PC-3 (cell line): ENCODE results near the gene WDR59.

Experiments used
- EZH2 ChIP-seq: fragments of 300-600 bp; sonication (generic); IDR thresholded peaks from one replicate; pipeline ENCODE4 v1.6.1; 2017; ENCODE audit warnings: antibody characterized with exemption, mild to moderate bottlenecking, low read length; ENCODE audit not compliant: unreplicated experiment
- TF ChIP-seq, protein P1 (sequence below): fragments of 300-600 bp; sonication (generic); conservative IDR thresholded peaks from 2 replicates; pipeline ENCODE4 v1.5.1; 2017; ENCODE audit warnings: antibody characterized with exemption, low read depth, mild to moderate bottlenecking, low read length

DNA sequence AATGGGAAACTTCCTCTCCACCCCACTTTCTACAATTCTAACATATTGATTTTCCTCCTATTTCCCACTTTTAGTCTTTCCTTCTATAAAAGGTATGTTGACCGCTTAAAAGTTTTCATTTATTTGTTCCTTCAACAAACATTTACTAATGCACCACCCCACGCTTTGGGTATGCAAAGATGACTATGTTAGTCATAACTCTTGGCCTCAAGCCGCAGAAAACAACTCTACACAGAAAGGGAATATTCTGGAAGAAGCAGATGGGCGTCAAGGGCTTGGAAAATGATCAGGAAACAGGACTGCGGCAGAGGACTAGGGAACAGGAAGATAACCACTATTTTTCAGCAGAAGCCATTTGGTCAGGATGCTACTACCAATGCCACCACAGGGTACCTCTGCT is 153.5 kb downstream of the WDR59 start:
- TF ChIP-seq, protein P1, sequence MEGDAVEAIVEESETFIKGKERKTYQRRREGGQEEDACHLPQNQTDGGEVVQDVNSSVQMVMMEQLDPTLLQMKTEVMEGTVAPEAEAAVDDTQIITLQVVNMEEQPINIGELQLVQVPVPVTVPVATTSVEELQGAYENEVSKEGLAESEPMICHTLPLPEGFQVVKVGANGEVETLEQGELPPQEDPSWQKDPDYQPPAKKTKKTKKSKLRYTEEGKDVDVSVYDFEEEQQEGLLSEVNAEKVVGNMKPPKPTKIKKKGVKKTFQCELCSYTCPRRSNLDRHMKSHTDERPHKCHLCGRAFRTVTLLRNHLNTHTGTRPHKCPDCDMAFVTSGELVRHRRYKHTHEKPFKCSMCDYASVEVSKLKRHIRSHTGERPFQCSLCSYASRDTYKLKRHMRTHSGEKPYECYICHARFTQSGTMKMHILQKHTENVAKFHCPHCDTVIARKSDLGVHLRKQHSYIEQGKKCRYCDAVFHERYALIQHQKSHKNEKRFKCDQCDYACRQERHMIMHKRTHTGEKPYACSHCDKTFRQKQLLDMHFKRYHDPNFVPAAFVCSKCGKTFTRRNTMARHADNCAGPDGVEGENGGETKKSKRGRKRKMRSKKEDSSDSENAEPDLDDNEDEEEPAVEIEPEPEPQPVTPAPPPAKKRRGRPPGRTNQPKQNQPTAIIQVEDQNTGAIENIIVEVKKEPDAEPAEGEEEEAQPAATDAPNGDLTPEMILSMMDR: no peak
- no peak for TF ChIP-seq EZH2
